Endothelial cell (in vitro differentiated cells): Measurements from ENCODE around the gene KRT10. TPM values are rescaled to one million over a fixed set of nuclear protein-coding genes. Genes with fewer than 3 reads are reported as not detected.
"Not testable (repeated sequence)": the region's sequence is repeated elsewhere in the genome, so short reads cannot be mapped to it uniquely, and the experiment has no call there.

Experiments
- DNase-seq: peaks from one replicate; pipeline ENCODE4 v3.0.0; 2021; ENCODE audit warnings: low spot score
- H3K27ac Mint-ChIP-seq: one replicate; pipeline ENCODE4 v1.8.0; 2021; ENCODE audit warnings: mixed read lengths, inconsistent platforms; ENCODE audit not compliant: unreplicated experiment
- H3K27me3 Mint-ChIP-seq: one replicate; pipeline ENCODE4 v1.8.0; 2021; ENCODE audit warnings: mild to moderate bottlenecking, moderate library complexity, mixed read lengths, inconsistent platforms; ENCODE audit not compliant: unreplicated experiment
- H3K36me3 Mint-ChIP-seq: one replicate; pipeline ENCODE4 v1.8.0; 2021; ENCODE audit warnings: mild to moderate bottlenecking, low read depth, mixed read lengths, inconsistent platforms; ENCODE audit not compliant: unreplicated experiment
- H3K4me1 Mint-ChIP-seq: one replicate; pipeline ENCODE4 v1.8.0; 2021; ENCODE audit warnings: mild to moderate bottlenecking, mixed read lengths, inconsistent platforms; ENCODE audit not compliant: unreplicated experiment
- H3K4me3 Mint-ChIP-seq: one replicate; pipeline ENCODE4 v1.8.0; 2021; ENCODE audit warnings: mild to moderate bottlenecking, mixed read lengths, inconsistent platforms; ENCODE audit not compliant: unreplicated experiment
- H3K9me3 Mint-ChIP-seq: one replicate; pipeline ENCODE4 v1.8.0; 2021; ENCODE audit warnings: mixed read lengths, inconsistent platforms; ENCODE audit not compliant: unreplicated experiment
- total RNA-seq: library from RNA; stranded (reverse); fragmentation: NEBNext Ultra II Directional; extraction: Animal tissue kit (Norgen Biotek cat#: 25700); gene quantifications from one replicate; pipeline ENCODE4 v1.2.1, GENCODE V29; 2021; ENCODE audit not compliant: unreplicated experiment
- TF ChIP-seq, protein P1 (sequence below): fragments of 200-600 bp; sonication (generic); IDR thresholded peaks from one replicate; pipeline ENCODE4 v1.5.0; 2021; ENCODE audit warnings: antibody characterized with exemption; ENCODE audit not compliant: unreplicated experiment

The KRT10 gene
- total RNA-seq, 1 donor from 2014 or later = 28.2 TPM

DNA sequence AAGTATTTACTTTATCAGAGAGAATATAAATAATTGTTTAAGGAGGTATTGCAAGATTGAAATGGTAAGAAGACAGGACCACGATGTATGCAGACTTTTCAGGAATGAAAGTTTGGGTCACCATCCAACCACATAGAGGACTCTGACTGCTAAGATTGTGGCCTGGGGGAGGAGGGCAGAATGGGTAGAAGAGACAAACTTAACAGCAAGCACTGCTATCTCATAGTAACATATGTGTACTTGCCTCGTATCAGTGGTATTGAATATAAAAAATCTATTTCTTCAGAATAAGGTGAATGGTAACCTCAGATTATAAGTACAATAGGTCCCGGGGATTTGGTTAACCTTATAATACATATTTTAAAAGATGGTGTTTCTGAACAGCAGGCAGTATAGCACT lies 5.8 kb downstream of the KRT10 start:
- TF ChIP-seq, protein P1, sequence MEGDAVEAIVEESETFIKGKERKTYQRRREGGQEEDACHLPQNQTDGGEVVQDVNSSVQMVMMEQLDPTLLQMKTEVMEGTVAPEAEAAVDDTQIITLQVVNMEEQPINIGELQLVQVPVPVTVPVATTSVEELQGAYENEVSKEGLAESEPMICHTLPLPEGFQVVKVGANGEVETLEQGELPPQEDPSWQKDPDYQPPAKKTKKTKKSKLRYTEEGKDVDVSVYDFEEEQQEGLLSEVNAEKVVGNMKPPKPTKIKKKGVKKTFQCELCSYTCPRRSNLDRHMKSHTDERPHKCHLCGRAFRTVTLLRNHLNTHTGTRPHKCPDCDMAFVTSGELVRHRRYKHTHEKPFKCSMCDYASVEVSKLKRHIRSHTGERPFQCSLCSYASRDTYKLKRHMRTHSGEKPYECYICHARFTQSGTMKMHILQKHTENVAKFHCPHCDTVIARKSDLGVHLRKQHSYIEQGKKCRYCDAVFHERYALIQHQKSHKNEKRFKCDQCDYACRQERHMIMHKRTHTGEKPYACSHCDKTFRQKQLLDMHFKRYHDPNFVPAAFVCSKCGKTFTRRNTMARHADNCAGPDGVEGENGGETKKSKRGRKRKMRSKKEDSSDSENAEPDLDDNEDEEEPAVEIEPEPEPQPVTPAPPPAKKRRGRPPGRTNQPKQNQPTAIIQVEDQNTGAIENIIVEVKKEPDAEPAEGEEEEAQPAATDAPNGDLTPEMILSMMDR = no peak
- H3K36me3 Mint-ChIP-seq = peaks cover 12% of the 10 kb centered on the region
- H3K27ac Mint-ChIP-seq = no peak overlapping the region
- DNase-seq = no peak
- H3K9me3 Mint-ChIP-seq = no peaks in the 10 kb centered on the region
- peak overlapping the region; percentile 84 for H3K4me3 Mint-ChIP-seq
- H3K27me3 Mint-ChIP-seq = no peaks in the 10 kb centered on the region
- H3K4me1 Mint-ChIP-seq = peaks cover 30% of the 10 kb centered on the region

DNA sequence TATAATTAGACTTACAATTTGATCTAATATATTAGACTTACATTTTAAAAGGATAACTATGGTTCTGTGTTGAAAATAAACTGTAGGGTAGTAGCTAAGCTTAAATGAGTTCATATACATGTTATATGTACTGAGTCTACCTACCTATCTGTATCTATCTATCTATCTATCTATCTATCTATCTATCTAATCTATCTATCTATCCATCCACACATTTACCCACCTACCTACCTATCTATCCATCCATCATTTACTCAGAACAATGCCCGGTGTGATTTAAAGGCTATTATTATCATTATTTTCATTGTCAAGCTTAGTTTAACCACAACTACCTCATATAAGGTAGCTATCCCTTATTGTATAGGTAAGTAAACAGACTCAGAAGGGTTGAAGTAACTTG lies 7.0 kb downstream of the KRT10 start:
- Mint-ChIP-seq H3K9me3 (no peaks in the 10 kb centered on the region), H3K27me3 (no peaks in the 10 kb centered on the region), H3K36me3 (peaks cover 12% of the 10 kb centered on the region), H3K4me3 (no peak overlapping the region), H3K4me1 (peaks cover 23% of the 10 kb centered on the region), H3K27ac (no peak overlapping the region)
- DNase-seq = no peak
- TF ChIP-seq, protein P1 = no peak

DNA sequence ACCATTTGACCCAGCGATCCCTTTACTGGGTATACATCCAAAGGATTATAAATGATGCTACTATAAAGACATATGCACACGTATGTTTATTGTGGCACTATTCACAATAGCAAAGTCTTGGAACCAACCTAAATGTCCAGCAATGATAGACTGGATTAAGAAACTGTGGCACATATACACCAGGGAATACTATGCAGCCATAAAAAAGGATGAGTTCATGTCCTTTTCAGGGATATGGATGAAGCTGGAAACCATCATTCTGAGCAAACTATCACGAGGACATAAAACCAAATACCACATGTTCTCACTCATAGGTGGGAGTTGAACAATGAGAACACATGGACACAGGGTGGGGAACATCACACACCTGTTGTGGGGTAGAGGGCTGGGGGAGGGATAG lies 7.8 kb downstream of the KRT10 start:
- not testable (repeated sequence) for H3K9me3 Mint-ChIP-seq, H3K27ac Mint-ChIP-seq, H3K4me3 Mint-ChIP-seq, H3K27me3 Mint-ChIP-seq, DNase-seq
- Mint-ChIP-seq H3K4me1 (peaks cover 16% of the 10 kb centered on the region), H3K36me3 (peaks cover 12% of the 10 kb centered on the region)

DNA sequence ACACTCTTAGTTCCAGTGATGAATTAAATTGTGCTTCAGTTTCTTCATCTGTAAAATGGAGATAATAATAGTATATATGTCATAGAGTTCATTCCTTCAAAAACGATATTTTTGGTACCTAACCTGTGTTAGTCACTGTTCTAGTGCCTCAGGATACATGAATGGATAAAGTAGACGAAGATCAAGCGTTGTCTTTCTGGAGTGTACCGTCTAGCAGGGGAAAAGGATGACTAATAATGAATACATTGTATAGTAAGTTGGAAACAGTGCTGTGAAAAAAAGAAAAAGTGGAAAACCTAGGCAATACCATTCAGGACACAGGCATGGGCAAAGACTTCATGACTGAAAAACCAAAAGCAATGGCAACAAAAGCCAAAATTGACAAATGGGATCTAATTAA lies 8.6 kb downstream of the KRT10 start:
- H3K27me3 Mint-ChIP-seq = no peaks in the 10 kb centered on the region
- no peaks in the 10 kb centered on the region for H3K9me3 Mint-ChIP-seq
- no peak overlapping the region for H3K27ac Mint-ChIP-seq
- TF ChIP-seq, protein P1 = no peak
- peaks cover 13% of the 10 kb centered on the region for H3K4me1 Mint-ChIP-seq
- no peak for DNase-seq
- H3K4me3 Mint-ChIP-seq = no peak overlapping the region
- H3K36me3 Mint-ChIP-seq = peaks cover 12% of the 10 kb centered on the region

- H3K4me3 Mint-ChIP-seq = no peak overlapping the region
- H3K9me3 Mint-ChIP-seq = no peaks in the 10 kb centered on the region
- H3K27me3 Mint-ChIP-seq = no peaks in the 10 kb centered on the region
- DNase-seq = no peak
- H3K36me3 Mint-ChIP-seq = peaks cover 11% of the 10 kb centered on the region
- TF ChIP-seq, protein P1 = no peak
- H3K4me1 Mint-ChIP-seq = peaks cover 9% of the 10 kb centered on the region
- H3K27ac Mint-ChIP-seq = no peak overlapping the region
These were observed 9.8 kb downstream of the KRT10 start for GRCh38 chr17:40812639-40813038.

GRCh38 chr17:40810494-40810893 lies 11.9 kb downstream of the KRT10 start:
- Mint-ChIP-seq H3K27ac (no peak overlapping the region), H3K9me3 (no peaks in the 10 kb centered on the region), H3K27me3 (peaks cover 3% of the 10 kb centered on the region), H3K36me3 (no peaks in the 10 kb centered on the region), H3K4me1 (no peaks in the 10 kb centered on the region), H3K4me3 (no peak overlapping the region)
- DNase-seq = no peak
- TF ChIP-seq, protein P1 = no peak
